ENCODE results near the gene FAM168A.

- TF ChIP-seq CTCF (IDR thresholded peaks at IDR 0.05; ENCODE audit: low read depth, low read length) (no peak), MAX (IDR thresholded peaks at IDR 0.05; ENCODE audit: low read depth, low read length) (no peak), POLR2A (IDR thresholded peaks at IDR 0.05; ENCODE audit: extremely low read depth, insufficient read length) (no peak), MYC (IDR thresholded peaks at IDR 0.05; ENCODE audit: low read depth, low read length) (no peak)
These were observed 48.5 kb downstream of the FAM168A start for GRCh38 chr11:73549376-73549775.
